Measurements from ENCODE around the gene MAPRE3. TPM values are rescaled to one million over a fixed set of nuclear protein-coding genes. Genes with fewer than 3 reads are reported as not detected.

The MAPRE3 gene
- total RNA-seq, 1 experiment from 2014 or later, result 10.3 TPM

- TF ChIP-seq HMGXB4 (CRISPR knock-in tag; IDR thresholded peaks at IDR 0.05), result no peak
- TF ChIP-seq ZNF138 (CRISPR knock-in tag; conservative IDR thresholded peaks at IDR 0.05), result no peak
- no peak for TF ChIP-seq MXD4 (CRISPR knock-in tag; IDR thresholded peaks at IDR 0.05; ENCODE audit: borderline replicate concordance)
- no peak for TF ChIP-seq FOXP4 (CRISPR knock-in tag; IDR thresholded peaks at IDR 0.05)
- TF ChIP-seq ARID4B (CRISPR knock-in tag; IDR thresholded peaks at IDR 0.05; ENCODE audit: borderline replicate concordance), result no peak
- no peak for TF ChIP-seq ZNF671 (CRISPR knock-in tag; IDR thresholded peaks at IDR 0.05)
- TF ChIP-seq EMX1 (CRISPR knock-in tag; IDR thresholded peaks at IDR 0.05), result no peak
- TF ChIP-seq GABPB1 (CRISPR knock-in tag; IDR thresholded peaks at IDR 0.05), result no peak
- TF ChIP-seq TEAD4 (CRISPR knock-in tag; IDR thresholded peaks at IDR 0.05), result no peak
- no peak for TF ChIP-seq TP53 (CRISPR knock-in tag; IDR thresholded peaks at IDR 0.05)
Observed at GRCh38 chr2:27040282-27040681, 69.8 kb downstream of the MAPRE3 start (continued).

- peaks cover 32% of the 10 kb centered on the region for H3K36me3 Mint-ChIP-seq
- H3K9me3 Mint-ChIP-seq, result no peaks in the 10 kb centered on the region
- DNase-seq (ENCODE audit: low spot score) (no peak), ATAC-seq (no peak)
- H3K27me3 Mint-ChIP-seq (ENCODE audit: low read depth), result no peaks in the 10 kb centered on the region
- POLR2A ChIA-PET, result no interaction called here
- H3K4me3 Mint-ChIP-seq, result no peak overlapping the region
- no peaks in the 10 kb centered on the region for H3K4me1 Mint-ChIP-seq
- no peak overlapping the region for H3K27ac Mint-ChIP-seq
- CTCF ChIA-PET, result interaction anchor here (1.3 to 2.6 kb wide), 2 partner anchors 17 to 80 kb away, joined by 3 to 14 read pairs; no protein-coding TSS in a partner anchor
- TF ChIP-seq ZNF232 (CRISPR knock-in tag; IDR thresholded peaks at IDR 0.05) (no peak), CBFB (CRISPR knock-in tag; IDR thresholded peaks at IDR 0.05; ENCODE audit: low read depth) (no peak), ATF6 (CRISPR knock-in tag; IDR thresholded peaks at IDR 0.05) (no peak), ZBTB21 (CRISPR knock-in tag; IDR thresholded peaks at IDR 0.05; ENCODE audit: borderline replicate concordance) (no peak), SMAD3 (CRISPR knock-in tag; IDR thresholded peaks at IDR 0.05; ENCODE audit: borderline replicate concordance) (no peak), HMGA2 (CRISPR knock-in tag; IDR thresholded peaks at IDR 0.05) (no peak), ELF4 (CRISPR knock-in tag; IDR thresholded peaks at IDR 0.05; ENCODE audit: low read depth) (no peak), NFATC4 (CRISPR knock-in tag; IDR thresholded peaks at IDR 0.05) (no peak), ARID4B (CRISPR knock-in tag; IDR thresholded peaks at IDR 0.05; ENCODE audit: borderline replicate concordance) (no peak), SMAD4 (CRISPR knock-in tag; IDR thresholded peaks at IDR 0.05) (no peak), GABPB1 (CRISPR knock-in tag; IDR thresholded peaks at IDR 0.05) (no peak)
Observed at GRCh38 chr2:27041752-27042151, 71.3 kb downstream of the MAPRE3 start.

Data from WTC11 (cell line).